CD4-positive, alpha-beta memory T cell (primary cell): ENCODE data around the gene SLC25A46. TPM values are rescaled to one million over a fixed set of nuclear protein-coding genes. Genes with fewer than 3 reads are reported as not detected.
A peak's percentile ranks its signal among the peaks of the same experiment; 100 is the strongest.
"Not testable (repeated sequence)": the region's sequence is repeated elsewhere in the genome, so short reads cannot be mapped to it uniquely, and the experiment has no call there.

Experiments used
- CTCF ChIA-PET: fragments of 350-600 bp; sonication (Branson Sonifier 250); formaldehyde crosslinking; loops from one replicate; lab custom pipeline; 2021; ENCODE audit warnings: inconsistent platforms; ENCODE audit not compliant: partially characterized antibody; lab: Charles Lee
- POLR2A ChIA-PET: fragments of 350-600 bp; sonication (Branson Sonifier 250); formaldehyde crosslinking; loops from one replicate; lab custom pipeline; 2021; ENCODE audit not compliant: partially characterized antibody; lab: Charles Lee
- DNase-seq, 5 donors: peaks; one replicate each; pipeline versions ENCODE4 v3.0.0 to v3.0.0-alpha.2; 2020 to 2022; ENCODE audit warnings: mixed read lengths in 1 of 5
- H3K27ac ChIP-seq: one replicate; pipeline ENCODE4 v1.7.0; 2013; ENCODE audit warnings: low read depth, low read length
- H3K27me3 ChIP-seq: 2 replicates; pipeline ENCODE4 v1.7.0; 2013; ENCODE audit warnings: mild to moderate bottlenecking, low read length, moderate library complexity; ENCODE audit not compliant: insufficient read depth
- H3K36me3 ChIP-seq: 2 replicates; pipeline ENCODE4 v1.7.0; 2013; ENCODE audit warnings: mild to moderate bottlenecking, low read length, moderate library complexity; ENCODE audit not compliant: insufficient read depth
- H3K4me1 ChIP-seq: 2 replicates; pipeline ENCODE4 v1.7.0; 2013; ENCODE audit warnings: mild to moderate bottlenecking, low read length, moderate library complexity; ENCODE audit not compliant: insufficient read depth
- H3K4me3 ChIP-seq, 2 donors: one replicate each; pipeline ENCODE4 v1.7.0; 2013; ENCODE audit warnings: low read length in 2 of 2, mild to moderate bottlenecking in 1 of 2
- H3K9me3 ChIP-seq, 2 donors: one replicate each; pipeline ENCODE4 v1.7.0; 2013; ENCODE audit warnings: low read length in 2 of 2, control low read depth in 1 of 2; ENCODE audit not compliant: control insufficient read depth in 1 of 2
- H3K27ac Mint-ChIP-seq, 7 donors: one replicate each; pipeline ENCODE4 v1.8.0; 2020 to 2021; ENCODE audit warnings: mixed read lengths in 7 of 7, mild to moderate bottlenecking in 6 of 7, inconsistent platforms in 3 of 7, moderate library complexity in 3 of 7
- H3K27me3 Mint-ChIP-seq, 2 donors: one replicate each; pipeline ENCODE4 v1.8.0; 2020 to 2021; ENCODE audit warnings: mixed read lengths in 2 of 2
- H3K36me3 Mint-ChIP-seq, 2 donors: one replicate each; pipeline ENCODE4 v1.8.0; 2020 to 2021; ENCODE audit warnings: mixed read lengths in 2 of 2, inconsistent platforms in 1 of 2, mild to moderate bottlenecking in 1 of 2
- H3K4me1 Mint-ChIP-seq, 4 donors: one replicate each; pipeline ENCODE4 v1.8.0; 2020 to 2021; ENCODE audit warnings: mixed read lengths in 4 of 4, mild to moderate bottlenecking in 1 of 4
- H3K4me3 Mint-ChIP-seq, 8 donors: one replicate each; pipeline ENCODE4 v1.8.0; 2020 to 2021; ENCODE audit warnings: mixed read lengths in 8 of 8, mild to moderate bottlenecking in 7 of 8, moderate library complexity in 6 of 8, inconsistent platforms in 3 of 8
- H3K9me3 Mint-ChIP-seq, 8 donors: one replicate each; pipeline ENCODE4 v1.8.0; 2020 to 2021; ENCODE audit warnings: mixed read lengths in 8 of 8, mild to moderate bottlenecking in 5 of 8, inconsistent platforms in 3 of 8, moderate library complexity in 1 of 8
- intact Hi-C: fragments of 100-400 bp; cut with micrococcal nuclease; formaldehyde crosslinking; loops from one replicate; pipeline ENCODE4 v1.15.1; 2023
- polyA plus RNA-seq, 2 donors: library from polyadenylated mRNA; unstranded; fragments of 300-500 nt; fragmentation: Illumina TruSeq; gene quantifications; one replicate each; pipeline ENCODE4 v1.2.3, GENCODE V29; 2021
- total RNA-seq, 2 experiments: library from RNA; stranded (reverse); gene quantifications; one replicate each; pipeline ENCODE4 v1.2.3, GENCODE V29; 2021

The SLC25A46 gene
- total and polyA plus RNA-seq, 4 experiments from 2014 or later: 23.0 to 39.9 (median 38.1) TPM

DNA sequence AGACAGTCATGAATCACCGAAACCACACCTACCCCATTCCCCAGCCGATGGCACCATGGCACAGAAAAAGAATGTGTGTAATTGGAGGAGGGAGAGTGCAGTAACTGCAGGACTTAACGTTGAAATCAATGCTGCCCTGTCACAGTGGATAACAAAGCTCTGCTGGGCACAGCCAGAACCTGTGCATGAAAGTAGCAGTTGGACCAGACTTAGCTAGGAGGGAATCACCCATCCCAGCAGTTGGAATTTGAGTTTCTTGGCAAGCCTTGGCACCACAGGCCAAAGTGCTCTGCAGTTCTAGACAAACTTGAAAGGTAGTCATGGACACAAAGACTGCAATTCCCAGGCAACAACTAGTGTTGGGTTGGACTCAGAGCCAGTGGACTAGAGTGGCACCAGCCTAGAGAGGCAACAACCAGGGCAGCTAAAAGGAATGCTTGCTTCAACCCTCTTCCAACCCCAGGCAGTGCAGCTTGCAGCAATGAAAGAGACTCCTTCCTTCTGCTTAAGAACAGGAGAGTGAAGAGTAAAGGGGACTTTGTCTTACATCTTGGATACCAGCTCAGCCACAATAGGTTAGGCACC is 31.5 kb upstream of the SLC25A46 start:
- ChIA-PET POLR2A (no interaction called here), CTCF (no interaction called here)
- no peaks in the 10 kb centered on the region for H3K4me1 ChIP-seq
- Mint-ChIP-seq H3K4me3 (no peak overlapping the region), H3K27me3 (peaks cover 4 to 14% of the 10 kb centered on the region in 2 donors), H3K9me3 (peaks cover 0 to 5% (median 0%) of the 10 kb centered on the region in 8 donors), H3K4me1 (no peaks in the 10 kb centered on the region), H3K27ac (no peak overlapping the region), H3K36me3 (no peaks in the 10 kb centered on the region)
- no peaks in the 10 kb centered on the region for H3K36me3 ChIP-seq
- H3K27me3 ChIP-seq: no peaks in the 10 kb centered on the region
- H3K9me3 ChIP-seq: no peaks in the 10 kb centered on the region
- intact Hi-C loops: no loop called here
- no peak for DNase-seq
- H3K4me3 ChIP-seq: no peak overlapping the region
- H3K27ac ChIP-seq: no peak overlapping the region

GRCh38 chr5:110716247-110717245 is 22.3 kb upstream of the SLC25A46 start:
- Histone ChIP-seq H3K27me3 (no peaks in the 10 kb centered on the region), H3K27ac (no peak overlapping the region), H3K4me3 (no peak overlapping the region), H3K9me3 (no peaks in the 10 kb centered on the region), H3K4me1 (no peaks in the 10 kb centered on the region), H3K36me3 (no peaks in the 10 kb centered on the region)
- Mint-ChIP-seq H3K27me3 (peaks cover 2 to 6% of the 10 kb centered on the region in 2 donors), H3K9me3 (no peaks in the 10 kb centered on the region), H3K36me3 (no peaks in the 10 kb centered on the region), H3K4me3 (no peak overlapping the region), H3K4me1 (no peaks in the 10 kb centered on the region), H3K27ac (no peak overlapping the region)
- intact Hi-C loops: no loop called here
- POLR2A ChIA-PET: no interaction called here
- CTCF ChIA-PET: interaction anchor here (1.2 kb wide), 1 partner anchor 8 kb away, joined by 3 read pairs; no protein-coding TSS in a partner anchor
- no peak for DNase-seq

GRCh38 chr5:110718311-110718710 is 20.5 kb upstream of the SLC25A46 start:
- CTCF ChIA-PET: no interaction called here

DNA sequence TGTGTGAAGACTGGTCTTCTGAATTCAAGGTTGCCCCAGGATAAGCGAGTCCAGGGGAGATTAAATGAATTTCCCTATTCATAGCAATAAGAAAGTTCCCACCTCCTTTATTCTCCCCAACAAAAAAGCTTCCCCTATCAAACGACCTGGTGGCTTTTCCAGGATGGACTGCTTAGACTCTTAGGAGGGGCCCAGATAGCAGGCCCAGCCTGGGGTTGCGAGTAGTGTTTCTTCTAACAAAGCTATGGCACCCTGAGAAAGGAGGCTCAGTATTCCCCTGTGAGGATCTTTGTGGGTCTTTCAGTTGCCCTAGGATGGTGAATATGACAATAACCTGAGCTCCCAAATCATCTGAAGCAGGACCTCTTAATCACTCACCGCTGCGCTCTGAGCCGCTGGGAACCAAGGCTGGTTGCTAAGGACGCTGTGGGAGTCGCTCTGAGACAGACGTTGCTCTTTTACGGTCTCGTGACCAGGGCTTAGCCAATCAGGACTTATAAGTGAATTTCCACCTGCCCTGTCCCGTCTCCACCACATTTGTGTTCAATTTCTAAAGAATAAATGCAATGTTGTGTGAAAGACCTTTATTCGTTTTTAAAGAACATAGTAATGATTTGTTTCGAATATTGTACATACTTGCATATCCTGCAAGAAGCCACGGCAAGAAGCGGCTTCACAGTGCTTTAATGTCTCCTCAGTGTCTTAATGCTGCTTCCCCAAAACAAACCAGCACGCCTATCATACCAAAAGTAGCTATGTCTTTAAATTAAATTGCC is 12.4 kb upstream of the SLC25A46 start, which contains the start of gene TMEM232:
Gene TMEM232, minus strand, starts transcription at position 423 of the 776 bp plus-strand sequence. CDS start 59,319 bp downstream, outside the sequence.
- peaks cover 0 to 9% (median 3%) of the 10 kb centered on the region in 4 donors for H3K4me1 Mint-ChIP-seq
- ChIA-PET CTCF (interaction anchor here (1.0 to 1.1 kb wide), 2 partner anchors 12 to 14 kb away, joined by 3 to 8 read pairs; partner anchors contain the start of gene SLC25A46), POLR2A (interaction anchor here (1.0 to 2.4 kb wide), 3 partner anchors 12 to 1434 kb away, joined by 3 to 9 read pairs (median 4); partner anchors contain the start of gene SLC25A46)
- Histone ChIP-seq H3K27me3 (no peaks in the 10 kb centered on the region), H3K4me1 (no peaks in the 10 kb centered on the region), H3K9me3 (no peaks in the 10 kb centered on the region), H3K27ac (no peak within 1 kb of the TSS), H3K4me3 (peak within 1 kb of the TSS; percentile 61 to 75), H3K36me3 (no peaks in the 10 kb centered on the region)
- peak; percentile 64 to 88 (median 73) for DNase-seq
- no peaks in the 10 kb centered on the region for H3K9me3 Mint-ChIP-seq
- peak within 1 kb of the TSS; percentile 79 to 94 (median 86) for H3K4me3 Mint-ChIP-seq
- intact Hi-C loops: loop anchor here (1.0 kb wide), 1 partner anchor 12 kb away; no protein-coding TSS in a partner anchor
- peak within 1 kb of the TSS; percentile 27 to 90 (median 44) for H3K27ac Mint-ChIP-seq
- no peaks in the 10 kb centered on the region for H3K36me3 Mint-ChIP-seq
- H3K27me3 Mint-ChIP-seq: peaks cover 0 to 5% of the 10 kb centered on the region in 2 donors

More at GRCh38 chr5:110718311-110718710, 20.5 kb upstream of the SLC25A46 start:
- intact Hi-C loops: no loop called here
- Mint-ChIP-seq H3K36me3 (no peaks in the 10 kb centered on the region), H3K27me3 (peaks cover 0 to 5% of the 10 kb centered on the region in 2 donors), H3K4me1 (no peaks in the 10 kb centered on the region), H3K9me3 (no peaks in the 10 kb centered on the region), H3K4me3 (no peak overlapping the region), H3K27ac (no peak overlapping the region)
- Histone ChIP-seq H3K36me3 (no peaks in the 10 kb centered on the region), H3K9me3 (no peaks in the 10 kb centered on the region), H3K4me1 (no peaks in the 10 kb centered on the region), H3K27ac (no peak overlapping the region), H3K27me3 (no peaks in the 10 kb centered on the region), H3K4me3 (no peak overlapping the region)
- DNase-seq: no peak
- POLR2A ChIA-PET: no interaction called here

DNA sequence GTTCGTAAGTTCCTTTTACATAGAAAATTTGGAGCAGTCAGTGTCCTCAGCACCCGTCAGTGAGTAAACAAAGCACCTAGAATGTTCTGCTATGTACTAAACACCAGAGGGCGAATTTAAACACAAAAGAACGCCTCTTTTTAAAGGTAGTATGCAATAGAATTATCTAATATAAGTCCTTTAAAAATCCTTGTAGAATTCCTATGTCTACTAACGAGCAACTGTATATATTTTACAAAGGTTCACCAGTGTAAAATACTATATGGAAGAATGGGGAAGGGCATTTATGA is 11.8 kb upstream of the SLC25A46 start:
- Histone ChIP-seq H3K36me3 (no peaks in the 10 kb centered on the region), H3K9me3 (no peaks in the 10 kb centered on the region), H3K27ac (no peak overlapping the region), H3K27me3 (no peaks in the 10 kb centered on the region), H3K4me3 (peak overlapping the region; percentile 61 to 75), H3K4me1 (no peaks in the 10 kb centered on the region)
- CTCF ChIA-PET: interaction anchor here (1.0 to 1.1 kb wide), 2 partner anchors 11 to 13 kb away, joined by 3 to 8 read pairs; partner anchors contain the start of gene SLC25A46
- Mint-ChIP-seq H3K9me3 (no peaks in the 10 kb centered on the region), H3K36me3 (peaks cover 0 to 3% of the 10 kb centered on the region in 2 donors), H3K27me3 (peaks cover 0 to 5% of the 10 kb centered on the region in 2 donors), H3K4me1 (peaks cover 0 to 9% (median 3%) of the 10 kb centered on the region in 4 donors), H3K27ac (peak overlapping the region in 6 of 7 donors; percentile 27 to 90 (median 58)), H3K4me3 (peak overlapping the region; percentile 79 to 94 (median 86))
- POLR2A ChIA-PET: interaction anchor here (1.0 to 2.4 kb wide), 3 partner anchors 11 to 1434 kb away, joined by 3 to 9 read pairs (median 4); partner anchors contain the start of gene SLC25A46
- intact Hi-C loops: no loop called here
- no peak for DNase-seq

DNA sequence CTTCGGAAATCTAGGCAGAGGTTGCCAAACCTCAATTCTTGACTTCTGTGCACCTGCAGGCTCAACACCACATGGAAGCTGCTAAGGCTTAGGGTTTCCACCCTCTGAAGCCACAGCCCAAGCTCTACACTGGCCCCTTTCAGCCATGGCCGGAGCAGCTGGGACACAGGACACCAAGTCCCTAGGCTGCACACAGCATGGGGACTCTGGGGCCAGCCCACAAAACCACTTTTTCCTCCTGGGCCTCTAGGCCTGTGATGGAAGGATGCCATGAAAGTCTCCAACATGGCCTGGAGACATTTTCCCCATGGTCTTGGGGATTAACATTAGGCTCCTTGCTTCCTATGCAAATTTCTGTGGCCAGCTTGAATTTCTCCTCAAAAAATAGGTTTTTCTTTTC is 7.3 kb upstream of the SLC25A46 start:
- H3K27ac ChIP-seq, H3K4me3 ChIP-seq, H3K9me3 Mint-ChIP-seq, H3K4me3 Mint-ChIP-seq, H3K36me3 Mint-ChIP-seq, H3K27me3 ChIP-seq, POLR2A ChIA-PET, DNase-seq, H3K9me3 ChIP-seq, H3K4me1 Mint-ChIP-seq, H3K4me1 ChIP-seq, CTCF ChIA-PET, H3K27ac Mint-ChIP-seq, H3K36me3 ChIP-seq: not testable (repeated sequence)
- intact Hi-C loops: loop anchor here (10.0 kb wide), 2 partner anchors 783 to 1983 kb away; partner anchors contain the start of gene STARD4
- peaks cover 10 to 14% of the 10 kb centered on the region in 2 donors for H3K27me3 Mint-ChIP-seq
